CD4-positive, alpha-beta T cell (primary cell): ENCODE measurements around the gene AGRN. TPM values are rescaled to one million over a fixed set of nuclear protein-coding genes. Genes with fewer than 3 reads are reported as not detected.

Experiments used
- ATAC-seq: fragments of 200-7000 bp; cut with Tn5 transposase; one replicate; pipeline ENCODE4 v1.10.0; 2022; ENCODE audit warnings: mild to moderate bottlenecking; ENCODE audit not compliant: poor library complexity
- CTCF ChIA-PET: fragments of 350-600 bp; sonication (Branson Sonifier 250); formaldehyde crosslinking; loops from one replicate; lab custom pipeline; 2021; ENCODE audit warnings: antibody characterized with exemption, inconsistent platforms; lab: Charles Lee
- POLR2A ChIA-PET: fragments of 350-600 bp; sonication (Branson Sonifier 250); formaldehyde crosslinking; loops from one replicate; lab custom pipeline; 2021; ENCODE audit warnings: antibody characterized with exemption, inconsistent platforms; lab: Charles Lee
- DNase-seq, 14 experiments: peaks; one replicate each; pipeline ENCODE4 v3.0.0-alpha.2; 2013 to 2020; ENCODE audit warnings: mixed read lengths in 2 of 14
- H3K27ac ChIP-seq, 2 donors: one replicate each; pipeline versions ENCODE4 v1.5.1 to v1.7.0; 2013; ENCODE audit warnings: low read length in 2 of 2, low read depth in 1 of 2, mild to moderate bottlenecking in 1 of 2
- H3K27me3 ChIP-seq, 2 experiments: 1 replicate in 1 of 2; 2 replicates in 1 of 2; pipeline versions ENCODE4 v1.6.1 to v1.7.0; 2013; ENCODE audit warnings: low read length in 2 of 2, control low read depth in 1 of 2, mild to moderate bottlenecking in 1 of 2, moderate library complexity in 1 of 2; ENCODE audit not compliant: insufficient read depth in 2 of 2, control insufficient read depth in 1 of 2
- H3K36me3 ChIP-seq: one replicate; pipeline ENCODE4 v1.6.1; 2013; ENCODE audit warnings: low read length, control low read depth; ENCODE audit not compliant: insufficient read depth
- H3K4me1 ChIP-seq: one replicate; pipeline ENCODE4 v1.6.1; 2013; ENCODE audit warnings: low read length, control low read depth; ENCODE audit not compliant: insufficient read depth
- H3K4me3 ChIP-seq: one replicate; pipeline ENCODE4 v1.5.1; 2013; ENCODE audit warnings: mild to moderate bottlenecking, low read length, moderate library complexity
- H3K9me3 ChIP-seq, 2 experiments: 1 replicate in 1 of 2; 2 replicates in 1 of 2; pipeline versions ENCODE4 v1.6.1 to v1.7.0; 2013; ENCODE audit warnings: low read length in 2 of 2, mild to moderate bottlenecking in 2 of 2, control low read depth in 1 of 2, moderate library complexity in 1 of 2; ENCODE audit not compliant: control insufficient read depth in 1 of 2, insufficient read depth in 1 of 2
- H3K27ac Mint-ChIP-seq: one replicate; pipeline ENCODE4 v1.8.0; 2020; ENCODE audit warnings: mixed read lengths
- H3K27me3 Mint-ChIP-seq: one replicate; pipeline ENCODE4 v1.8.0; 2021; ENCODE audit warnings: mixed read lengths
- H3K36me3 Mint-ChIP-seq: one replicate; pipeline ENCODE4 v1.8.0; 2021; ENCODE audit warnings: low read depth, mixed read lengths
- H3K4me1 Mint-ChIP-seq: one replicate; pipeline ENCODE4 v1.8.0; 2021; ENCODE audit warnings: low read depth, mixed read lengths
- H3K4me3 Mint-ChIP-seq: one replicate; pipeline ENCODE4 v1.8.0; 2020; ENCODE audit warnings: mild to moderate bottlenecking, mixed read lengths
- H3K9me3 Mint-ChIP-seq: one replicate; pipeline ENCODE4 v1.8.0; 2020; ENCODE audit warnings: mixed read lengths
- CTCF ChIP-seq: fragments of 200-600 bp; IDR thresholded peaks from one replicate; pipeline ENCODE4 v1.8.0; 2022; ENCODE audit warnings: antibody characterized with exemption, mild to moderate bottlenecking
- intact Hi-C, 2 experiments: fragments of 100-400 bp; cut with DNase I in 1 of 2; cut with micrococcal nuclease in 1 of 2; formaldehyde crosslinking; loops; one replicate each; pipeline versions ENCODE4 v1.15.1 to v1.9.0; 2023 to 2025; cut with DNase I, micrococcal nuclease
- total RNA-seq, 174 experiments: library from RNA in 2 of 174; stranded (reverse) in 2 of 174; gene quantifications; one replicate each; pipeline ENCODE4 v1.2.3 and lab custom pipeline; 2021 to 2026

The AGRN gene
- total RNA-seq, 2 experiments from 2014 or later = 1.5 to 2.0 TPM

- Histone ChIP-seq H3K27ac (no peak overlapping the region), H3K4me1 (peaks cover 3% of the 10 kb centered on the region), H3K27me3 (peaks cover 0 to 14% of the 10 kb centered on the region in 2 experiments), H3K4me3 (no peak overlapping the region), H3K36me3 (no peaks in the 10 kb centered on the region), H3K9me3 (peaks cover 0 to 3% of the 10 kb centered on the region in 2 experiments)
- TF ChIP-seq CTCF = no peak
- DNase-seq (peak in 1 of 14 experiments; percentile 30), ATAC-seq (no peak)
- Mint-ChIP-seq H3K4me1 (no peaks in the 10 kb centered on the region), H3K9me3 (no peaks in the 10 kb centered on the region), H3K27me3 (peaks cover 22% of the 10 kb centered on the region), H3K4me3 (no peak overlapping the region), H3K36me3 (no peaks in the 10 kb centered on the region), H3K27ac (no peak overlapping the region)
- CTCF ChIA-PET = interaction anchor here (2.1 to 2.5 kb wide), 2 partner anchors 19 to 30 kb away, joined by 7 read pairs; partner anchors contain the start of gene ISG15
- intact Hi-C loops = loop anchor here in 1 of 2 experiments (5.0 kb wide), 1 partner anchor 309 kb away; no protein-coding TSS in a partner anchor
- POLR2A ChIA-PET = no interaction called here
Observed at GRCh38 chr1:982765-983436, 37.0 kb upstream of the AGRN start.

GRCh38 chr1:983798-984475, 36.0 kb upstream of the AGRN start:
- Mint-ChIP-seq H3K4me3 (no peak overlapping the region), H3K27me3 (peaks cover 19% of the 10 kb centered on the region), H3K36me3 (no peaks in the 10 kb centered on the region), H3K4me1 (no peaks in the 10 kb centered on the region), H3K9me3 (no peaks in the 10 kb centered on the region), H3K27ac (no peak overlapping the region)
- Histone ChIP-seq H3K4me1 (peaks cover 3% of the 10 kb centered on the region), H3K9me3 (no peaks in the 10 kb centered on the region), H3K27me3 (peaks cover 0 to 14% of the 10 kb centered on the region in 2 experiments), H3K27ac (no peak overlapping the region), H3K36me3 (no peaks in the 10 kb centered on the region), H3K4me3 (no peak overlapping the region)
- peak; percentile 43 to 79 (median 56) for DNase-seq
- TF ChIP-seq CTCF = peak; percentile 93
- CTCF ChIA-PET = interaction anchor here (0.7 to 2.1 kb wide), 11 partner anchors 8 to 308 kb away, joined by 3 to 14 read pairs (median 4); partner anchors contain the start of genes ISG15 and NOC2L
- POLR2A ChIA-PET = interaction anchor here (0.6 kb wide), 1 partner anchor 57 kb away, joined by 3 read pairs; no protein-coding TSS in a partner anchor
- intact Hi-C loops = loop anchor here (1.0 to 5.0 kb wide), 3 partner anchors 79 to 308 kb away; no protein-coding TSS in a partner anchor
- peak; percentile 84 for ATAC-seq

DNA sequence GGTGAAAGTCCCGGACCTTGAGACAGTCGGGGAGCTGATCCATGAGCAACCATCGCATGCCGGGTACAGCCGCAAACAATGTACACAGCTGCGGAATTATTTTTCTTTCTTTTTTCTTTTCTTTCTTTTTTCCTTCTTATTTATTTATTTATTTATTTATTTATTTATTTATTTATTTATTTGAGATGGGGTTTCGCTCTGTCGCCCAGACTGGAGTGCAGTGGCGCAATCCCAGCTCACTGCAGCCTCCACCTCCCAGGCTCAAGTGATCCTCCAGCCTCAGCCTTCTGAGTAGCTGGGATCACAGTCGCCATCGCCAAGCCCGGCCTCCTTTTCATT, 35.5 kb upstream of the AGRN start:
- H3K9me3 ChIP-seq = no peaks in the 10 kb centered on the region
- peaks cover 19% of the 10 kb centered on the region for H3K27me3 Mint-ChIP-seq
- H3K9me3 Mint-ChIP-seq = no peaks in the 10 kb centered on the region
- H3K27ac ChIP-seq = no peak overlapping the region
- CTCF ChIA-PET = interaction anchor here (0.7 to 2.1 kb wide), 11 partner anchors 8 to 307 kb away, joined by 3 to 14 read pairs (median 4); partner anchors contain the start of genes ISG15 and NOC2L
- no peaks in the 10 kb centered on the region for H3K4me1 Mint-ChIP-seq
- POLR2A ChIA-PET = interaction anchor here (0.6 kb wide), 1 partner anchor 56 kb away, joined by 3 read pairs; no protein-coding TSS in a partner anchor
- H3K27me3 ChIP-seq = peaks cover 0 to 14% of the 10 kb centered on the region in 2 experiments
- intact Hi-C loops = loop anchor here (1.0 to 5.0 kb wide), 3 partner anchors 79 to 308 kb away; no protein-coding TSS in a partner anchor
- H3K4me3 Mint-ChIP-seq = no peak overlapping the region
- TF ChIP-seq CTCF = peak; percentile 52
- H3K36me3 ChIP-seq = no peaks in the 10 kb centered on the region
- H3K36me3 Mint-ChIP-seq = no peaks in the 10 kb centered on the region
- H3K27ac Mint-ChIP-seq = no peak overlapping the region
- H3K4me1 ChIP-seq = peaks cover 3% of the 10 kb centered on the region
- no peak overlapping the region for H3K4me3 ChIP-seq
- DNase-seq = no peak
- ATAC-seq = no peak
